GM12878 (cell line): ENCODE data around the gene QSOX1. TPM values are rescaled to one million over a fixed set of nuclear protein-coding genes. Genes with fewer than 3 reads are reported as not detected.

Experiments
- ATAC-seq: fragments of 200-7000 bp; cut with Tn5 transposase; 3 replicates; pipeline ENCODE4 v1.9.1; 2020; ENCODE audit warnings: mild to moderate bottlenecking, moderate library complexity
- BruUV-seq: library from RNA; stranded (reverse); fragments of 400-500 nt; replicated peaks from 2 replicates; lab custom pipeline; 2021; lab: Mats Ljungman, UMichigan
- CTCF ChIA-PET: fragments of 300-600 bp; sonication (Branson Sonifier 250); formaldehyde crosslinking; extraction: SDS; loops from one replicate; lab custom pipeline; 2021; ENCODE audit warnings: inconsistent platforms; lab: Yijun Ruan, JAX
- POLR2A ChIA-PET: fragments of 350-600 bp; formaldehyde crosslinking; extraction: SDS; loops from one replicate; lab custom pipeline; 2021; ENCODE audit warnings: inconsistent platforms; lab: Charles Lee
- RAD21 ChIA-PET: fragments of 300-600 bp; sonication (Branson Sonifier 250); formaldehyde crosslinking; loops from one replicate; lab custom pipeline; 2023; ENCODE audit warnings: antibody characterized with exemption; ENCODE audit not compliant: unreplicated experiment; lab: Charles Lee
- SMC1A ChIA-PET: fragments of 300-600 bp; sonication (Branson Sonifier 250); formaldehyde crosslinking; loops from one replicate; lab custom pipeline; 2023; ENCODE audit not compliant: unreplicated experiment, uncharacterized antibody; lab: Charles Lee
- DNase-seq: peaks from one replicate; pipeline ENCODE4 v3.0.0-alpha.2; 2011; ENCODE audit warnings: low read depth, low spot score
- FAIRE-seq: peaks from 3 replicates; lab custom pipeline; 2011; peaks lifted over from hg19 to GRCh38; lab: Jason Lieb, UNC
- H2AFZ ChIP-seq: 2 replicates; pipeline ENCODE4 v1.6.0; 2011; ENCODE audit warnings: low read depth, low read length, control low read depth; ENCODE audit not compliant: control insufficient read depth
- H3K27ac ChIP-seq: 2 replicates; pipeline ENCODE4 v1.5.1; 2011; ENCODE audit warnings: control low read depth; ENCODE audit not compliant: control insufficient read depth, insufficient read depth
- H3K27me3 ChIP-seq, 2 experiments: replicated peaks in 1 of 2; 2 replicates each; pipeline versions ENCODE4 v1.6.0 to v1.6.1; 2011; ENCODE audit warnings: low read length in 1 of 2; ENCODE audit not compliant: control insufficient read depth in 2 of 2, insufficient read depth in 2 of 2
- H3K36me3 ChIP-seq, 2 experiments: 2 replicates each; pipeline ENCODE4 v1.5.1; 2011; ENCODE audit warnings: low read length in 1 of 2; ENCODE audit not compliant: control insufficient read depth in 2 of 2, insufficient read depth in 2 of 2
- H3K4me1 ChIP-seq: 2 replicates; pipeline ENCODE4 v1.6.1; 2011; ENCODE audit warnings: mild to moderate bottlenecking, low read length, moderate library complexity, mixed read lengths; ENCODE audit not compliant: control insufficient read depth, insufficient read depth
- H3K4me2 ChIP-seq: 2 replicates; pipeline ENCODE4 v1.6.0; 2011; ENCODE audit warnings: control low read depth; ENCODE audit not compliant: control insufficient read depth, insufficient read depth
- H3K4me3 ChIP-seq: fragments of 200-600 bp; sonication (generic); 2 replicates; pipeline ENCODE4 v1.5.1; 2016
- H3K79me2 ChIP-seq: 2 replicates; pipeline ENCODE4 v1.6.0; 2011; ENCODE audit warnings: low read length; ENCODE audit not compliant: control insufficient read depth, insufficient read depth
- H3K9ac ChIP-seq: 2 replicates; pipeline ENCODE4 v1.8.0; 2011; ENCODE audit warnings: low read length, control low read depth, mixed read lengths; ENCODE audit not compliant: control insufficient read depth, insufficient read depth
- H3K9me3 ChIP-seq: replicated peaks from 3 replicates; pipeline ENCODE4 v1.5.1; 2011; ENCODE audit warnings: mild to moderate bottlenecking, low read length; ENCODE audit not compliant: control insufficient read depth, insufficient read depth
- H4K20me1 ChIP-seq: 2 replicates; pipeline ENCODE4 v1.6.0; 2011; ENCODE audit not compliant: control insufficient read depth, insufficient read depth
- HDAC6 ChIP-seq: fragments of 200-600 bp; sonication (generic); IDR thresholded peaks from one replicate; pipeline ENCODE4 v1.8.0; 2017; ENCODE audit warnings: antibody characterized with exemption; ENCODE audit not compliant: unreplicated experiment
- HSF1 ChIP-seq: fragments of 150-350 bp; IDR thresholded peaks from 2 replicates; pipeline ENCODE4 v1.6.1; 2014; ENCODE audit warnings: mild to moderate bottlenecking, low read depth, low read length
- IKZF2 ChIP-seq, 2 experiments: fragments of 450-650 bp; IDR thresholded peaks; 2 replicates each; pipeline ENCODE4 v1.6.1; 2017; ENCODE audit warnings: mild to moderate bottlenecking in 2 of 2, moderate library complexity in 2 of 2
- MEF2A ChIP-seq: IDR thresholded peaks from 2 replicates; pipeline ENCODE4 v1.6.1; 2011; ENCODE audit warnings: low read depth, mild to moderate bottlenecking, low read length, moderate library complexity; ENCODE audit not compliant: insufficient read depth
- NR2C1 ChIP-seq: fragments of 450-650 bp; IDR thresholded peaks from 2 replicates; pipeline ENCODE4 v1.6.1; 2017; ENCODE audit warnings: antibody characterized with exemption, mild to moderate bottlenecking, moderate library complexity
- PAX8 ChIP-seq: fragments of 450-650 bp; IDR thresholded peaks from 2 replicates; pipeline ENCODE4 v1.6.1; 2017; ENCODE audit warnings: mild to moderate bottlenecking, moderate library complexity
- PBX3 ChIP-seq: IDR thresholded peaks from 2 replicates; pipeline ENCODE4 v1.6.1; 2011; ENCODE audit warnings: mild to moderate bottlenecking, low read depth, low read length, moderate library complexity; ENCODE audit not compliant: insufficient replicate concordance
- SIX5 ChIP-seq: IDR thresholded peaks from 2 replicates; pipeline ENCODE4 v1.6.1; 2011; ENCODE audit warnings: mild to moderate bottlenecking, low read depth, low read length, moderate library complexity; ENCODE audit not compliant: severe bottlenecking
- SMAD1 ChIP-seq: fragments of 450-650 bp; IDR thresholded peaks from 2 replicates; pipeline ENCODE4 v1.6.1; 2018; ENCODE audit warnings: mild to moderate bottlenecking, low read depth; ENCODE audit not compliant: partially characterized antibody
- SMAD5 ChIP-seq: IDR thresholded peaks from 2 replicates; pipeline ENCODE4 v1.6.1; 2016; ENCODE audit warnings: antibody characterized with exemption, low read depth
- STAT1 ChIP-seq: fragments of 450-650 bp; conservative IDR thresholded peaks from 2 replicates; pipeline ENCODE4 v1.6.1; 2014; ENCODE audit warnings: antibody characterized with exemption, mild to moderate bottlenecking
- STAT3 ChIP-seq: IDR thresholded peaks from 2 replicates; pipeline ENCODE4 v1.6.1; 2011; ENCODE audit warnings: low read depth, low read length, improper control_type of control experiment
- SUPT20H ChIP-seq: IDR thresholded peaks from 2 replicates; pipeline ENCODE4 v1.6.1; 2011; ENCODE audit warnings: low read depth, mild to moderate bottlenecking, low read length, moderate library complexity, borderline replicate concordance; ENCODE audit not compliant: control insufficient read depth
- USF2 ChIP-seq: IDR thresholded peaks from 2 replicates; pipeline ENCODE4 v1.6.1; 2011; ENCODE audit warnings: low read depth, low read length, improper control_type of control experiment, borderline replicate concordance
- ZBTB40 ChIP-seq: fragments of 450-650 bp; IDR thresholded peaks from 2 replicates; pipeline ENCODE4 v1.6.1; 2016; ENCODE audit warnings: mild to moderate bottlenecking, moderate library complexity, borderline replicate concordance
- WGBS: methylation state at CpG from one replicate; pipeline ENCODE4 v1.1.6; 2016; ENCODE audit warnings: low lambda C conversion rate; ENCODE audit not compliant: insufficient replicate concordance, insufficient coverage; ENCODE audit errors: missing lambda C conversion rate; 5-methylcytosine and 5-hydroxymethylcytosine counted together
- in situ Hi-C: fragments of 300-500 bp; cut with MboI; formaldehyde crosslinking; loops from 9 replicates; pipeline ENCODE4 v1.14.3; 2018; ENCODE audit warnings: mixed read lengths
- intact Hi-C: fragments of 100-400 bp; cut with micrococcal nuclease; formaldehyde crosslinking; loops from one replicate; pipeline ENCODE4 v1.14.2; 2022; ENCODE audit not compliant: unreplicated experiment
- polyA plus RNA-seq, 11 experiments: library from polyadenylated mRNA; depleted of rRNA in 4 of 11; unstranded in 6 of 11; stranded (reverse) in 5 of 11; fragments of >200 nt; fragmentation: Nextera tagmentation in 4 of 11; fragmentation: Illumina TruSeq in 1 of 11; extraction: Ambion mirVana in 4 of 11; extraction: Trizol in 1 of 11; gene quantifications; 1 replicate in 1 of 11; 2 replicates in 10 of 11; pipeline versions ENCODE4 v1.2.1 to v1.2.3, GENCODE V29; 2011 to 2016; ENCODE audit warnings: inconsistent platforms in 2 of 11, missing spikeins in 2 of 11, low read depth in 1 of 11
- total RNA-seq, 4 experiments: library from RNA; depleted of rRNA in 3 of 4; stranded (reverse); fragments of >200 nt in 3 of 4; fragmentation: Illumina TruSeq in 1 of 4; extraction: Trizol in 1 of 4; gene quantifications; 2 replicates each; pipeline versions ENCODE4 v1.2.1 to v1.2.3, GENCODE V29; 2013 to 2021

Gene QSOX1
- total and polyA plus RNA-seq, 10 of the 15 experiments (the other 5 are each of a cell fraction or from before 2014, with no cell fraction given), result 1.8 to 31.3 (median 11.2) TPM

GRCh38 chr1:180215856-180216625 lies 61.4 kb downstream of the QSOX1 start (continued):
- TF ChIP-seq SUPT20H (no peak), SMAD5 (no peak), NR2C1 (no peak), PBX3 (no peak)

GRCh38 chr1:180217006-180217405 lies 62.3 kb downstream of the QSOX1 start:
- Histone ChIP-seq H3K27me3 (no peaks in the 10 kb centered on the region), H4K20me1 (no peaks in the 10 kb centered on the region), H3K4me2 (no peak overlapping the region), H3K27ac (no peak overlapping the region), H2AFZ (no peak overlapping the region), H3K4me3 (no peak overlapping the region), H3K9me3 (no peaks in the 10 kb centered on the region), H3K4me1 (no peaks in the 10 kb centered on the region), H3K79me2 (no peaks in the 10 kb centered on the region), H3K9ac (no peak overlapping the region), H3K36me3 (no peaks in the 10 kb centered on the region)
- ATAC-seq (no peak), DNase-seq (no peak), FAIRE-seq (no peak)
- WGBS, result 30% methylated on average over 7 of the region's 7 CpGs
- ChIA-PET SMC1A (no interaction called here), POLR2A (no interaction called here), CTCF (no interaction called here), RAD21 (no interaction called here)
- no TSS peak for BruUV-seq
- in situ Hi-C loops (no loop called here), intact Hi-C loops (no loop called here)
- TF ChIP-seq PAX8 (no peak), USF2 (no peak), STAT3 (no peak), SIX5 (no peak), IKZF2 (IDR thresholded peaks at IDR 0.05) (no peak), ZBTB40 (no peak), HSF1 (no peak), MEF2A (no peak), SMAD1 (no peak), STAT1 (no peak), HDAC6 (no peak)
